GM18499 (cell line): ENCODE results near the gene TBCA.

Source experiments
- ATAC-seq: cut with Tn5 transposase; IDR thresholded peaks from one replicate; pipeline ENCODE4 v1.9.1; 2021; ENCODE audit warnings: moderate number of reproducible peaks; ENCODE audit not compliant: insufficient read depth, unreplicated experiment

TBCA gene

GRCh38 chr5:77775790-77776553 is at the start of gene TBCA:
TBCA (minus strand) TSS chr5:77776339; CDS start chr5:77776257, 82 bp downstream.
- peak; percentile 81 for ATAC-seq

GRCh38 chr5:77824981-77825380 is 48.8 kb upstream of the TBCA start:
- no peak for ATAC-seq

- no peak for ATAC-seq
Observed at GRCh38 chr5:77816686-77817085, 40.5 kb upstream of the TBCA start.

GRCh38 chr5:77812926-77813589 is 36.9 kb upstream of the TBCA start:
- no peak for ATAC-seq

- no peak for ATAC-seq
Observed at GRCh38 chr5:77806213-77806843, 30.2 kb upstream of the TBCA start.

- ATAC-seq = no peak
Observed at GRCh38 chr5:77798456-77798855, 22.3 kb upstream of the TBCA start.

GRCh38 chr5:77797136-77797535 is 21.0 kb upstream of the TBCA start:
- ATAC-seq = no peak

- no peak for ATAC-seq
Observed at GRCh38 chr5:77795846-77796245, 19.7 kb upstream of the TBCA start.

- no peak for ATAC-seq
Observed at GRCh38 chr5:77795268-77795667, 19.1 kb upstream of the TBCA start.

GRCh38 chr5:77791926-77792325 is 15.8 kb upstream of the TBCA start:
- ATAC-seq = no peak

GRCh38 chr5:77791356-77791755 is 15.2 kb upstream of the TBCA start:
- ATAC-seq = no peak

GRCh38 chr5:77785229-77785628 is 9.1 kb upstream of the TBCA start:
- no peak for ATAC-seq

- ATAC-seq = no peak
Observed at GRCh38 chr5:77784735-77785134, 8.6 kb upstream of the TBCA start.

- no peak for ATAC-seq
Observed at GRCh38 chr5:77781076-77781475, 4.9 kb upstream of the TBCA start.

GRCh38 chr5:77778881-77779438 is 2.8 kb upstream of the TBCA start:
- ATAC-seq = no peak

- no peak for ATAC-seq
Observed at GRCh38 chr5:77778398-77778797, 2.3 kb upstream of the TBCA start.

GRCh38 chr5:77777911-77778310 is 1.8 kb upstream of the TBCA start:
- ATAC-seq = no peak

- ATAC-seq = no peak
Observed at GRCh38 chr5:77777281-77777892, 1.2 kb upstream of the TBCA start.

- ATAC-seq = no peak
Observed at GRCh38 chr5:77776554-77777206, 541 bp upstream of the TBCA start.
